ENCODE results near the gene RABGAP1L.

The RABGAP1L gene

GRCh38 chr1:174746024-174746808, 586.9 kb downstream of the RABGAP1L start:
- DNase-seq (ENCODE audit: low read depth in 2 of 2): no peak

DNA sequence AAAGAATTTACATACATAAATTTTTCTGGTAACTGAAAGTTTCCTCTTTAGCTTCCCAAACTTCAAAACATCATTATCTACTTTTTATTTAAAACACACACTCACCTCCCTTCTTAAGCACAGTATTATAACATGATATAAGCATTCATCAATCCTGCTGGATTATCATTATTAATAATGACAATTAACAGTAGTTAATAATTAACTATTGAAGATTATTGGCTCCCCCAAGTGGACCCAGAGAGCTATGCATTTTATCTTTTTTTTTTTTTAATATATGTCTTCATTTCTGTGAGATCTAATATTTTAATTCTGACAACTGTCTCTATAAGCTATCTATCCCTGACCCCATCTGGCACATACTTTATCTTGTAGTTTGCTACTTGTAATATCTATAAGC, 588.3 kb downstream of the RABGAP1L start:
- DNase-seq (ENCODE audit: low read depth in 2 of 2): no peak

DNA sequence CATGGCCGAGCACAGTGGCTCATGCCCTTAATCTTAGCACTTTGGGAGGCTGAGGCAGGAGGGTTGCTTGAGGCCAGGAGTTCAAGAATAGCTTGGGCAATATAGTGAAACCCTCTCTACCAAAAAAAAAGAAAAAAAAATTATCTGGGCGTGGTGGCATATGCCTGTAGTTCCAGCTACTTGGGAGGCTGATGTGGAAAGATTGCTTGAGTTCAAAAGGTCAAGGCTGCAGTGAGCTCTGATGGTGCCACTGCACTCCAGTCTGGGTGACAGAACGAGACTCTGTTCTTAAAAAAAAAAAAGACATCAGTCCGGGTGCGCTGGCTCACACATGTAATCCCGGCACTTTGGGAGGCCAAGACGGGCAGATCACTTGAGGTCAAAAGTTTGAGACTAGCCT, 589.3 kb downstream of the RABGAP1L start:
- DNase-seq (ENCODE audit: low read depth in 2 of 2): no peak

- no peak for DNase-seq (ENCODE audit: low read depth in 2 of 2)
Measured at GRCh38 chr1:174753131-174753530, 593.8 kb downstream of the RABGAP1L start.

GRCh38 chr1:174761335-174761734, 602.0 kb downstream of the RABGAP1L start:
- DNase-seq (ENCODE audit: low read depth in 2 of 2): no peak

DNA sequence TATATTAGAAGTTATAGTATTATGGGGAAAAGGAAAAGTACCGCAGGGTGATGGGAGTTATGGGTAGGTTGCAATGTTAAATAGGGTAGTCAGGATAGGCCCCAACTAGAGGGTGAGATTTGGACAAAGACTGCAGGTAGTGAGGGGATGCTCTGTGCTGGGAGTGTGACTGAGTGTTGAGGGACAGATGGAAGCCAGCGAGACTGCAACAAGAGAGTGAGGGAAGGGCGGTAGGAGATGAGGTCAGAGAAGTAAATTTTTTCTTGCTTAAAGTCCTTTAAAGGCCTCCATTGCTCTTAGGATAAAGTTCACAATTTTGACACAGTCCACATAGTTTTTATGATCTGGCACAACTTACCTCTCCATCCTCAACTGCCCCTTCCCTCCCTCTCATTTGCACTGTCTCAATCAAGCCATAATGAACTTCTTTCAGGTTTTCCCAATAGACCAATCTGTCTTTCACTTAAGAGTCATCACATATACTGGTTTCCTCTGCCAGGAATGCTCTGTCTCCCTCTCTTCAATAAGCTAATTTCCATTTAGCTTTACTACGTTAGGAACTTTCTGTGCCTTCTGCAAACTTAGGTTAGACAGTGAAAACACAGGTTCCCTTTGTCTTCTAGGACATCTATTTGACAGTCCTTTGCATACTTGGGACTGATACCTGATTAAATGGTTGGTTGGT, 602.7 kb downstream of the RABGAP1L start:
- DNase-seq (ENCODE audit: low read depth in 2 of 2): no peak

DNA sequence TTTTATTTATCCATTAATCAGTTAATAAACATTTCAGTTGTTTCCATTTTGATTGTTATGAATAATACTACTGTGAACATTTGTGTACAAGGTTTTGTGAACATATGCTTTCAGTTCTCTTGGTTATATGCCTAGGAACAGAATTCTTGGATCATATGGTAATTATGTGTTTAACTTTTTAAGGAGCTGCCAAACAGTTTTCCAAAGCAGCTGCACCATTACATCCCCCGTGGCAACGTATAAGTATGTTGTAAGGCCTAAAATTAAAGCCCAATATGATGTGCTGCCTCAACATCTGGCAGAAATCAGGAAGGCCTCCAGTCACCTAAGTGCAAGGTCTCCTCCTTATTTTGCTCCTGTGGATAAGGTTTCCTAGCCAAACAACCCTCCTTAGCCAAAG, 604.9 kb downstream of the RABGAP1L start:
- DNase-seq (ENCODE audit: low read depth in 2 of 2): no peak

GRCh38 chr1:174766727-174767126, 607.4 kb downstream of the RABGAP1L start:
- DNase-seq (ENCODE audit: low read depth in 2 of 2): no peak

DNA sequence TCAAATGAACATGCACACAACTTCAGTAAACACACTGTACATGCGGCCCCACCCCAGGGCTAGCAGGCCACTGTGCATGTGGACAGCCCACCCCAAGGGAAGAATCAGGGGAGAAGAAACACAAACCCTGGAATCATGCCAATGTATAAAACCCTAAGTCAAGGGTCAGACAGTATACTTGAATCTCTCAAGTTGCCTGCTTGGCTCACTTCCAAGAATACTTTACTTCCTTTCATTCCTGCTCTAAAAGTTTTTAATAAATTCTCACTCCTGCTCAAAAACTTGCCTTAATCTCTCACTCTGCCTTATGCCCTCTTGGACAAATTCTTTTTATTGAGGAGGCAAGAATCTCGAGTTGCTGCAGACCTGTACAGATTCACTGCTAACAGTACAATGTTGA, 609.2 kb downstream of the RABGAP1L start:
- DNase-seq (ENCODE audit: low read depth in 2 of 2): no peak

GRCh38 chr1:174768949-174769348, 609.6 kb downstream of the RABGAP1L start:
- DNase-seq (ENCODE audit: low read depth in 2 of 2): no peak

DNA sequence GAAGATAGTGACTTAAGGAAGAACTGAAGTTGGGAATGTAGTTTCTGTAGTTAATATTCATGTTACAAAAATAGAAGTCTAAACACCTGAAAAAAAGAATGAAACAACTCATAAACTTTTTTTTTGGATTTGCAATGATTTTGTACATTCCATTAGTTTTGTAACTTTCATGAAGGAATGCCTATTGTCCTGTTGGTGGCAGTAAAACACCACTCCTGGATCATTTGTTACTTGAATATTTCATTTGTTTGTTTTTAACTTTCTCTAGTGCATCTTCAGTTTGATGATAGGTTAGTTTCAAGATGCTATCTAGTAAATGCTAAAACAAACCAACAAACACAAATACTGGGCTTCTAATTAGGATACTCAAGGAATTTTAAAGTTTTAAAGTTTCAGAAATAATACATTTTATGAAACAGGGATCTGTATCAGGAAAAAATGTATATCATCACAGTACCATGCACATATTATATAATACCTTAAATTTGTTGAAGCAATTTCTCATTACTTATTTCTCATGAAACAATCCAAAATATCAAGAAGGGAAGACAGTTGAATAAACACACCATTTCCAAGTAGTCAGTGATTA, 610.7 kb downstream of the RABGAP1L start:
- DNase-seq (ENCODE audit: low read depth in 2 of 2): no peak

GRCh38 chr1:174775621-174776020, 616.3 kb downstream of the RABGAP1L start:
- no peak for DNase-seq (ENCODE audit: low read depth in 2 of 2)

DNA sequence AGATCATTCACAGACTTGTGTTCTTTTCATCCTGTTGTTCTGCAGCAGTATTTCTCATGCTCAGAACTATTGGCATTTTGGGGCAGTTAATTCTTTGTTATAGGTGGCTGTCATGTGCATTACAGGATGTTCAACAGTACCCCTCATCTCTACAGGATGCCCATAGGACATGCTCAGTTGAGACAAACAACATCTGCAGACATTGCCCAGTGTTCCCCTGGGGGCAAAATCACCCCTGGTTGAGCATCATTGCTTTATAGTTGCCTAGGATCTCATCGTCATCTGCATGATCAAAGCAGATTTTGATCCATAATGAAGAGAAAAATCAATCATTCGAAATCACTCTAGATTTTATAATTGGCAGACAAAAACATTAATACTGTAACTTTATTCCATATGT, 617.9 kb downstream of the RABGAP1L start:
- no peak for DNase-seq (ENCODE audit: low read depth in 2 of 2)

GRCh38 chr1:174785510-174785909, 626.2 kb downstream of the RABGAP1L start:
- no peak for DNase-seq (ENCODE audit: low read depth in 2 of 2)

DNA sequence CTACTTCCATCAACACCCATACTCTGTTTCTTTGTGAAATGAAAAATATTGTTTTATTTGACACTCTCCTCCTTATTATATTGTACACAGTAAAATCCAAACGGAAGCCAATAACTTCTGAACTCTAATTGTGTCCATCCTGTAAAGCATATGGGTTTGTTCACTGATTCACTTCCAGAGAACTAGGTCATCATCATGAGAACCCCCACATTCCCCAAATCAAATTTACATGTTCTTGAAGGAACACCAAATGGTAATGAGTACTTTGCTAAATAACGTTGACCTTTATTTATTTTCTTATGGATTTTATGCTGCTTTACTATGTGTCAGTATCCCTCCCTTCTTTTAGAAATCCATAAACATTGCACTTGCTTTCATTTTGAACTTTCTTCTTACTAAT, 627.0 kb downstream of the RABGAP1L start:
- no peak for DNase-seq (ENCODE audit: low read depth in 2 of 2)

- DNase-seq (ENCODE audit: low read depth in 2 of 2): no peak
Measured at GRCh38 chr1:174786760-174787159, 627.4 kb downstream of the RABGAP1L start.

GRCh38 chr1:174788981-174789380, 629.7 kb downstream of the RABGAP1L start:
- DNase-seq (ENCODE audit: low read depth in 2 of 2): no peak

- no peak for DNase-seq (ENCODE audit: low read depth in 2 of 2)
Measured at GRCh38 chr1:174789399-174789798, 630.1 kb downstream of the RABGAP1L start.

GRCh38 chr1:174791863-174792262, 632.5 kb downstream of the RABGAP1L start:
- DNase-seq (ENCODE audit: low read depth in 2 of 2): no peak

GRCh38 chr1:174794861-174795260, 635.5 kb downstream of the RABGAP1L start:
- no peak for DNase-seq (ENCODE audit: low read depth in 2 of 2)

GRCh38 chr1:174795806-174796205, 636.5 kb downstream of the RABGAP1L start:
- DNase-seq (ENCODE audit: low read depth in 2 of 2): no peak

- no peak for DNase-seq (ENCODE audit: low read depth in 2 of 2)
Measured at GRCh38 chr1:174797398-174797797, 638.1 kb downstream of the RABGAP1L start.

- no peak for DNase-seq (ENCODE audit: low read depth in 2 of 2)
Measured at GRCh38 chr1:174799136-174799479, 639.8 kb downstream of the RABGAP1L start.
